Measurements from ENCODE around the gene FBXO24. TPM values are rescaled to one million over a fixed set of nuclear protein-coding genes. Genes with fewer than 3 reads are reported as not detected.

Gene FBXO24
- total and polyA plus RNA-seq, 2 of the 8 experiments (the other 6 are each of a cell fraction or from before 2014, with no cell fraction given), result 0.35 to 0.57 TPM

DNA sequence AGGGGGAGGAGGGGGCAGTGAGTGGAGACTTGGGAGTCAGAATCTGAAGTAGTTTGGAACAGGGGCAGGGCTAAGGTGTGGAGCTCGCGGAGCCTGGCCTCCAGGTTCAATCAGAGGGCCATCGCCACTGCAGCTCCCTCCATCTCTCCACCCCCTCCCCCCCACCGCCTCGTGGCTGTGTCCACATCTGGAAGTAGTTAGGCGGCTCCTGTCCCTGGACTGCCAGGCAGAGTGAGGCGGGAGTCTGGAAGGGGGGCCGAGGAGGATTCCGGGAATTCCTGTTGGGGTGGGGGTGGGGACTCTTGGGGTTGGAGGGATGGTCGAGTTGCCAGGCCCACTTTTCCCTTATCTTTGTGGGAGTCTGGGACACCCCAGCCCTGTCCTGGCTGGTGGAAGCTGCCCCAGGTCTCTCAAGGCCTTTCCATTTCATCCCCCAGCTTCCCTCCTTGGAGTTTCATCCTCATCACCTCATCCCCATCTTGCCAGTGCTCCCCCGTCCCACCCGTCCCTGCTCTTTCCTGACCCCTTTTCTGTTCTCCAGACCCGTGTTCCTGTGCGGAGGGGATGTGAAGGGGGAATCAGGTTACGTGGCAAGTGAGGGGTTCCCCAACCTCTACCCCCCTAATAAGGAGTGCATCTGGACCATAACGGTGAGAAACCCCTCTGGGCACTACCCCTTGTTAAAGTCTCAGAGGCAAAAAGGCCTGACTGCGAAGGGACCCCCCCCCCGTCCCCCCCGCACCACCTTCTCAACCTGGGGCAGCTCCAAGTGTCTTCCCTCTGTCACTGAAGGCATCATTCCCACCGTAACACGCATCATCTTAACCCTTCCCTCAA lies 17.0 kb downstream of the FBXO24 start:
- H3K79me1 ChIP-seq (ENCODE audit: low read depth, low read length), result 0 out of 2 replicates have a peak, but pooled peaks cover 4% of the 10 kb centered on the region
- peak overlapping the region; percentile 88 for H2BK5ac ChIP-seq (ENCODE audit: low read depth, low read length)
- ChIA-PET POLR2A (ENCODE audit: partially characterized antibody) (interaction anchor here (0.6 to 8.9 kb wide), 22 partner anchors 8 to 168 kb away, joined by 3 to 172 read pairs (median 4); partner anchors contain the start of genes FBXO24, GNB2, LRCH4 and MOSPD3), CTCF (ENCODE audit: partially characterized antibody) (interaction anchor here (0.6 to 5.4 kb wide), 16 partner anchors 9 to 589 kb away, joined by 3 to 51 read pairs (median 4); partner anchors contain the start of genes FBXO24, GIGYF1 and MOSPD3)
- H3K4me3 ChIP-seq (ENCODE audit: extremely low read depth in 1 of 4, insufficient read depth in 2 of 4, low read depth in 3 of 4, low read length in 4 of 4), result peak overlapping the region; percentile 68 to 82 (median 78)
- peak overlapping the region; percentile 38 for H3K4ac ChIP-seq (replicated peaks; ENCODE audit: insufficient read length, low read depth, low read length)
- H3K18ac ChIP-seq (ENCODE audit: extremely low read depth, low read length), result peak overlapping the region; percentile 81
- peak overlapping the region; percentile 97; the same call in 1 of the 2 replicates for H2BK15ac ChIP-seq (ENCODE audit: low read length)
- no peak overlapping the region for H2AFZ ChIP-seq (ENCODE audit: low read length)
- H3K4me2 ChIP-seq (ENCODE audit: insufficient read depth in 1 of 2, low read depth in 2 of 2, low read length in 2 of 2), result peak overlapping the region; percentile 91 to 98
- peak overlapping the region; percentile 92; the same call in 1 of the 2 replicates for H2BK12ac ChIP-seq (ENCODE audit: low read depth, low read length)
- H3K9ac ChIP-seq (replicated peaks in 1 of 4; ENCODE audit: extremely low read depth in 1 of 4, low read depth in 3 of 4, low read length in 3 of 4), result peak overlapping the region in 3 of 4 experiments; percentile 45 to 79 (median 55); a peak in 4 of 7 replicates
- no peak overlapping the region; the same call in none of the 2 replicates for H4K8ac ChIP-seq (ENCODE audit: extremely low read depth, insufficient read depth, low read length)
- peaks cover 25% of the 10 kb centered on the region for H3K23me2 ChIP-seq (ENCODE audit: low read depth, low read length)
- peaks cover 0 to 6% of the 10 kb centered on the region in 2 experiments; a peak in 1 of 4 replicates for H3K79me2 ChIP-seq (ENCODE audit: control insufficient read depth in 1 of 2, insufficient read depth in 2 of 2, low read length in 2 of 2)
- no peak overlapping the region for H3K23ac ChIP-seq (ENCODE audit: insufficient read length)
- H3K14ac ChIP-seq (ENCODE audit: insufficient read length), result no peak overlapping the region
- H4K20me1 ChIP-seq (replicated peaks in 1 of 2; ENCODE audit: control insufficient read depth in 1 of 2, insufficient read depth in 2 of 2, low read length in 2 of 2), result peaks cover 0 to 2% of the 10 kb centered on the region in 2 experiments
- peaks cover 0 to 6% (median under 1%) of the 10 kb centered on the region in 4 experiments; a peak in 4 of 8 replicates for H3K36me3 ChIP-seq (ENCODE audit: control insufficient read depth in 2 of 4, insufficient read depth in 4 of 4, low read length in 3 of 4)
- WGBS, 2 experiments (ENCODE audit: extremely low coverage in 1 of 2, insufficient coverage in 1 of 2, insufficient read length in 1 of 2, insufficient replicate concordance in 2 of 2, low coverage in 1 of 2, low lambda C conversion rate in 2 of 2, missing lambda C conversion rate in 1 of 2), result 7% methylated on average over 18 of the region's 21 CpGs; no CpG with 5 or more reads in 1 of the 2 experiments
- no peaks in the 10 kb centered on the region for H3K9me3 ChIP-seq (ENCODE audit: insufficient read depth in 2 of 2, low read depth in 1 of 2, low read length in 1 of 2)
- H2AK5ac ChIP-seq (ENCODE audit: low read depth, low read length), result no peak overlapping the region
- H3K27me3 ChIP-seq (replicated peaks in 1 of 4; ENCODE audit: control insufficient read depth in 3 of 4, extremely low read depth in 1 of 4, insufficient read depth in 3 of 4, low read length in 3 of 4), result peaks cover 0 to 10% (median 4%) of the 10 kb centered on the region in 4 experiments; a peak in 2 of 7 replicates
- H3K56ac ChIP-seq (replicated peaks; ENCODE audit: insufficient read length, low read depth, low read length), result peak overlapping the region; percentile 5
- peak overlapping the region; percentile 32 for H4K5ac ChIP-seq (ENCODE audit: insufficient read length, low read depth, low read length)
- FAIRE-seq (no peak), DNase-seq (ENCODE audit: low read depth in 1 of 2, low spot score in 2 of 2) (peak in 1 of 2 experiments; percentile 76)
- peak overlapping the region; percentile 67 for H3K27ac ChIP-seq (ENCODE audit: low read depth, low read length)
- peak overlapping the region; percentile 59 for H4K91ac ChIP-seq (replicated peaks; ENCODE audit: insufficient read length, low read length)
- H3K4me1 ChIP-seq (replicated peaks in 1 of 4; ENCODE audit: control insufficient read depth in 3 of 4, insufficient read depth in 4 of 4, low read length in 3 of 4), result peaks cover 0 to 31% (median 20%) of the 10 kb centered on the region in 4 experiments; a peak in 6 of 7 replicates
- no peak overlapping the region for H2BK120ac ChIP-seq (replicated peaks; ENCODE audit: low read depth, low read length)
- H2BK20ac ChIP-seq (ENCODE audit: low read length), result no peak overlapping the region
- TF ChIP-seq SIN3A (conservative IDR thresholded peaks at IDR 0.05 in 1 of 2, IDR thresholded peaks at IDR 0.05 in 1 of 2; ENCODE audit: low read depth in 1 of 2, low read length in 2 of 2) (peak; percentile 77 to 80; a peak in 2 of 4 replicates), SP1 (IDR thresholded peaks at IDR 0.05; ENCODE audit: low read depth, low read length) (0 out of 2 replicates have a peak, but pooled peaks have one; percentile 63), TEAD4 (IDR thresholded peaks at IDR 0.05; ENCODE audit: low read depth, low read length) (peak; percentile 90), POLR2AphosphoS5 (IDR thresholded peaks at IDR 0.05; ENCODE audit: low read depth, low read length) (peak; percentile 63), SP4 (IDR thresholded peaks at IDR 0.05; ENCODE audit: low read length) (no peak), HDAC6 (IDR thresholded peaks at IDR 0.05; ENCODE audit: low read depth, low read length) (no peak), YY1 (IDR thresholded peaks at IDR 0.05; ENCODE audit: low read depth, low read length) (0 out of 2 replicates have a peak, but pooled peaks have one; percentile 34), RNF2 (IDR thresholded peaks at IDR 0.05; ENCODE audit: borderline replicate concordance, low read depth, low read length, missing control alignments, poor library complexity, severe bottlenecking) (no peak), NANOG (IDR thresholded peaks at IDR 0.05; ENCODE audit: insufficient read depth, low read depth, low read length, poor library complexity, severe bottlenecking) (peak; percentile 76), MAFK (IDR thresholded peaks at IDR 0.05; ENCODE audit: low read depth, low read length) (no peak)

All from H1 (cell line).